Testis (tissue), 5 donors: ENCODE measurements around the gene ESRRB. TPM values are rescaled to one million over a fixed set of nuclear protein-coding genes. Genes with fewer than 3 reads are reported as not detected.

Experiments used
- DNase-seq: peaks from one replicate; pipeline ENCODE4 v3.0.0-alpha.2; 2019
- H3K27ac ChIP-seq, 2 donors: fragments of 200-600 bp; sonication (generic); one replicate each; pipeline ENCODE4 v1.5.1; 2019
- H3K27me3 ChIP-seq: fragments of 200-600 bp; sonication (generic); one replicate; pipeline ENCODE4 v1.5.1; 2019
- H3K36me3 ChIP-seq: fragments of 200-600 bp; sonication (generic); one replicate; pipeline ENCODE4 v1.5.1; 2017; ENCODE audit warnings: low read depth; ENCODE audit errors: missing control alignments
- H3K4me1 ChIP-seq: fragments of 200-600 bp; sonication (generic); one replicate; pipeline ENCODE4 v1.5.1; 2019
- H3K4me3 ChIP-seq, 2 donors: fragments of 200-600 bp; sonication (generic); one replicate each; pipeline ENCODE4 v1.5.1; 2017 to 2019
- H3K9me3 ChIP-seq: fragments of 200-600 bp; sonication (generic); one replicate; pipeline ENCODE4 v1.5.1; 2017
- CTCF ChIP-seq, 3 experiments: fragments of 450-650 bp in 2 of 3; fragments of 200-600 bp in 1 of 3; sonication (generic) in 1 of 3; IDR thresholded peaks; one replicate each; pipeline ENCODE4 v1.5.1; 2016 to 2019; ENCODE audit warnings: antibody characterized with exemption in 3 of 3, mild to moderate bottlenecking in 2 of 3, moderate library complexity in 1 of 3
- POLR2A ChIP-seq: fragments of 450-650 bp; IDR thresholded peaks from one replicate; pipeline ENCODE4 v1.6.1; 2017; ENCODE audit warnings: antibody characterized with exemption, mild to moderate bottlenecking, moderate library complexity
- WGBS, 2 donors: methylation state at CpG; one replicate each; pipeline ENCODE4 v1.1.5; 2018; 5-methylcytosine and 5-hydroxymethylcytosine counted together
- intact Hi-C: fragments of 100-400 bp; cut with DNase I; formaldehyde crosslinking; loops from one replicate; pipeline ENCODE4 v1.15.1; 2023; ENCODE audit warnings: low total_unique reads
- long read RNA-seq, 2 donors: transcript quantifications; one replicate each; lab custom pipeline, GENCODE V29; 2026
- polyA plus RNA-seq: library from polyadenylated mRNA; stranded (reverse); fragments of 350-450 nt; fragmentation: Illumina TruSeq; extraction: RNeasy Lipid Tissue Mini Kit (QIAGEN cat#74804); gene quantifications from one replicate; pipeline ENCODE4 v1.2.3, GENCODE V29; 2014; ENCODE audit warnings: low read depth, low replicate concordance; ENCODE audit not compliant: insufficient read depth
- total RNA-seq, 2 donors: library from RNA; depleted of rRNA; stranded (reverse); fragments of >200 nt; gene quantifications; one replicate each; pipeline ENCODE4 v1.2.3, GENCODE V29; 2016

The ESRRB gene
- total RNA-seq (1 to 10 TPM; 2.5 to 2.8 TPM), polyA plus RNA-seq (3.3 TPM)
- long read RNA-seq, donor 1, result 0 reads
- long read RNA-seq, donor 2, result 0 reads

DNA sequence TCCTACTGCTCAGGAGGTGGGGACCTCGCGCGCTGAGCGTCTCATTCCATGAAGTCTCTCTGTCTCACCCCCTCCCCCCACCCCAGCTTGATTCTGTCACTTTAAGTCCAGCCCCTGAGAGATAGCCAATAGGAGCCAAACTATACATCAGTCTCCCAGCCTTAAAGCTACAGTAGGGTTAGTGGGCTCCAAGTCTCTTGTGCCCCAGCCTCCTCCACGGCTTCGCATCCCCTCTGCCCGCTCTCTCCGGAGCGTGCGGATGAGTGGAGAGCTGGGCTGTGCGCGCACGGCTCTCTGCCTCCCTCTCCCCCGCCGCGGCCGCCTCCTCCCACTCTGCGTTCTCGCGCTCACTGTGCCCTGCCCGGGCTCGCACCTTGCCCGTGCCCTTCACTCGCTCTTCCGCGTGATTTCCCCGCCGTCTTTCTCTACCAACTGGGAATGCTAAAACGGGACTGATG lies at the start of gene ESRRB:
TSS of gene ESRRB (plus strand) at position 191 of the 458 bp plus-strand sequence. CDS start at position 456, 265 bp downstream.
- 1 to 3% methylated on average over 29 of the region's 29 CpGs for WGBS, 2 donors
- TF ChIP-seq CTCF (IDR thresholded peaks at IDR 0.05), result no peak
- no peak for TF ChIP-seq POLR2A
- H3K36me3 ChIP-seq, result no peaks in the 10 kb centered on the region
- intact Hi-C loops, result no loop called here
- peak within 1 kb of the TSS in 1 of 2 donors; percentile 36 for H3K4me3 ChIP-seq
- no peak for DNase-seq
- no peaks in the 10 kb centered on the region for H3K9me3 ChIP-seq
- peaks cover 9% of the 10 kb centered on the region for H3K4me1 ChIP-seq
- H3K27ac ChIP-seq, result no peak within 1 kb of the TSS
- no peaks in the 10 kb centered on the region for H3K27me3 ChIP-seq

- no peak for DNase-seq
- Histone ChIP-seq H3K4me1 (peaks cover 9% of the 10 kb centered on the region), H3K27me3 (no peaks in the 10 kb centered on the region), H3K27ac (no peak overlapping the region), H3K9me3 (no peaks in the 10 kb centered on the region), H3K4me3 (no peak overlapping the region), H3K36me3 (no peaks in the 10 kb centered on the region)
- TF ChIP-seq POLR2A (no peak), CTCF (IDR thresholded peaks at IDR 0.05) (no peak)
- 86 to 97% methylated on average over 7 to 11 of the region's 11 CpGs for WGBS, 2 donors
- intact Hi-C loops, result no loop called here
Observed at GRCh38 chr14:76326918-76327689, 48.8 kb upstream of the ESRRB start.

- intact Hi-C loops, result no loop called here
- H3K4me1 ChIP-seq, result peaks cover 9% of the 10 kb centered on the region
- 66 to 71% methylated on average over 7 to 8 of the region's 8 CpGs for WGBS, 2 donors
- no peak overlapping the region for H3K4me3 ChIP-seq
- H3K9me3 ChIP-seq, result no peaks in the 10 kb centered on the region
- no peak overlapping the region for H3K27ac ChIP-seq
- no peaks in the 10 kb centered on the region for H3K27me3 ChIP-seq
- TF ChIP-seq CTCF (IDR thresholded peaks at IDR 0.05) (no peak), POLR2A (no peak)
- no peaks in the 10 kb centered on the region for H3K36me3 ChIP-seq
- no peak for DNase-seq
Observed at GRCh38 chr14:76328457-76329137, 47.3 kb upstream of the ESRRB start.

- intact Hi-C loops, result no loop called here
- H3K4me3 ChIP-seq, result no peak overlapping the region
- peaks cover 9% of the 10 kb centered on the region for H3K4me1 ChIP-seq
- no peak for DNase-seq
- no peaks in the 10 kb centered on the region for H3K9me3 ChIP-seq
- no peak for TF ChIP-seq CTCF (IDR thresholded peaks at IDR 0.05)
- TF ChIP-seq POLR2A, result no peak
- WGBS, 2 donors, result 5 to 12% methylated on average over 24 to 27 of the region's 27 CpGs
- H3K36me3 ChIP-seq, result no peaks in the 10 kb centered on the region
- no peak overlapping the region for H3K27ac ChIP-seq
- no peaks in the 10 kb centered on the region for H3K27me3 ChIP-seq
Observed at GRCh38 chr14:76329154-76329928, 46.6 kb upstream of the ESRRB start.
